H9 (cell line): ENCODE data around the gene ITGA8. TPM values are rescaled to one million over a fixed set of nuclear protein-coding genes. Genes with fewer than 3 reads are reported as not detected.

Source experiments
- DNase-seq: peaks from one replicate; pipeline ENCODE4 v3.0.0-alpha.2; 2017
- H2AFZ ChIP-seq: one replicate; pipeline ENCODE4 v1.6.1; 2013; ENCODE audit warnings: mild to moderate bottlenecking, low read length, control low read depth, moderate library complexity
- H2AK5ac ChIP-seq: 2 replicates; pipeline ENCODE4 v1.6.1; 2013; ENCODE audit warnings: low read length, control low read depth, mixed read lengths; ENCODE audit not compliant: insufficient read length
- H2BK120ac ChIP-seq: one replicate; pipeline ENCODE4 v1.6.1; 2013; ENCODE audit warnings: low read depth, mild to moderate bottlenecking, low read length, control low read depth, inconsistent platforms; ENCODE audit not compliant: poor library complexity, severe bottlenecking
- H2BK12ac ChIP-seq: 2 replicates; pipeline ENCODE4 v1.6.1; 2013; ENCODE audit warnings: low read length, control low read depth, mixed read lengths, low read depth; ENCODE audit not compliant: insufficient read length
- H2BK15ac ChIP-seq: 2 replicates; pipeline ENCODE4 v1.6.1; 2013; ENCODE audit warnings: low read depth, low read length, control low read depth
- H2BK20ac ChIP-seq: one replicate; pipeline ENCODE4 v1.6.1; 2013; ENCODE audit warnings: low read depth, mild to moderate bottlenecking, low read length, control low read depth, inconsistent platforms; ENCODE audit not compliant: poor library complexity, severe bottlenecking
- H2BK5ac ChIP-seq: 2 replicates; pipeline ENCODE4 v1.6.1; 2013; ENCODE audit warnings: low read length, control low read depth, mixed read lengths; ENCODE audit not compliant: insufficient read length
- H3K14ac ChIP-seq: 2 replicates; pipeline ENCODE4 v1.6.1; 2013; ENCODE audit warnings: low read length, control low read depth; ENCODE audit not compliant: insufficient read depth
- H3K18ac ChIP-seq: 2 replicates; pipeline ENCODE4 v1.6.1; 2013; ENCODE audit warnings: low read depth, mild to moderate bottlenecking, mixed read lengths, low read length, control low read depth; ENCODE audit not compliant: insufficient read length
- H3K23ac ChIP-seq: 2 replicates; pipeline ENCODE4 v1.6.1; 2013; ENCODE audit warnings: low read length, control low read depth, mixed read lengths, low read depth; ENCODE audit not compliant: insufficient read length
- H3K23me2 ChIP-seq: 2 replicates; pipeline ENCODE4 v1.6.1; 2013; ENCODE audit warnings: low read depth, mild to moderate bottlenecking, mixed read lengths, low read length, control low read depth; ENCODE audit not compliant: insufficient read length, poor library complexity, severe bottlenecking
- H3K27ac ChIP-seq: 2 replicates; pipeline ENCODE4 v1.5.1; 2013; ENCODE audit warnings: low read length, control low read depth, mixed read lengths, low read depth; ENCODE audit not compliant: insufficient read length
- H3K27me3 ChIP-seq: 2 replicates; pipeline ENCODE4 v1.6.1; 2013; ENCODE audit warnings: low read length, control low read depth, inconsistent platforms; ENCODE audit not compliant: insufficient read depth
- H3K4ac ChIP-seq: 2 replicates; pipeline ENCODE4 v1.6.1; 2013; ENCODE audit warnings: low read depth, mild to moderate bottlenecking, control low read depth, inconsistent platforms, low read length, moderate library complexity
- H3K4me1 ChIP-seq: 2 replicates; pipeline ENCODE4 v1.6.1; 2013; ENCODE audit warnings: low read length, control low read depth, inconsistent platforms; ENCODE audit not compliant: insufficient read depth
- H3K4me2 ChIP-seq: 2 replicates; pipeline ENCODE4 v1.6.1; 2013; ENCODE audit warnings: low read length, control low read depth, mixed read lengths; ENCODE audit not compliant: insufficient read length, insufficient read depth
- H3K56ac ChIP-seq: 2 replicates; pipeline ENCODE4 v1.6.1; 2013; ENCODE audit warnings: low read depth, mild to moderate bottlenecking, mixed read lengths, low read length, control low read depth; ENCODE audit not compliant: insufficient read length
- H3K79me1 ChIP-seq: 2 replicates; pipeline ENCODE4 v1.6.1; 2013; ENCODE audit warnings: low read depth, mild to moderate bottlenecking, moderate library complexity, low read length, control low read depth, inconsistent platforms; ENCODE audit not compliant: insufficient read depth, poor library complexity, severe bottlenecking
- H3K79me2 ChIP-seq: 2 replicates; pipeline ENCODE4 v1.6.1; 2013; ENCODE audit warnings: low read length, control low read depth, inconsistent platforms; ENCODE audit not compliant: insufficient read depth
- H3K9ac ChIP-seq: 2 replicates; pipeline ENCODE4 v1.6.1; 2013; ENCODE audit warnings: low read length, control low read depth, mixed read lengths; ENCODE audit not compliant: insufficient read length; ENCODE audit errors: extremely low read depth
- H3K9me3 ChIP-seq: one replicate; pipeline ENCODE4 v1.6.1; 2013; ENCODE audit warnings: low read depth, low read length, inconsistent platforms; ENCODE audit not compliant: control insufficient read depth
- H3T11ph ChIP-seq: one replicate; pipeline ENCODE4 v1.6.1; 2013; ENCODE audit warnings: mild to moderate bottlenecking, low read length, control low read depth, inconsistent platforms
- H4K20me1 ChIP-seq: one replicate; pipeline ENCODE4 v1.6.1; 2013; ENCODE audit not compliant: control insufficient read depth, insufficient read length, insufficient read depth
- H4K5ac ChIP-seq: 2 replicates; pipeline ENCODE4 v1.6.1; 2013; ENCODE audit warnings: low read depth, mild to moderate bottlenecking, mixed read lengths, low read length, control low read depth; ENCODE audit not compliant: insufficient read length
- H4K8ac ChIP-seq: replicated peaks from 2 replicates; pipeline ENCODE4 v1.6.1; 2013; ENCODE audit warnings: low read length, control low read depth, mixed read lengths, low read depth; ENCODE audit not compliant: insufficient read length
- H4K91ac ChIP-seq: 2 replicates; pipeline ENCODE4 v1.6.1; 2013; ENCODE audit warnings: low read depth, mild to moderate bottlenecking, moderate library complexity, mixed read lengths, low read length, control low read depth; ENCODE audit not compliant: insufficient read length
- H3K27ac Mint-ChIP-seq, 3 experiments: 2 replicates in 2 of 3; 3 replicates in 1 of 3; pipeline ENCODE4 v1.8.0; 2020 to 2021; ENCODE audit warnings: mixed read lengths in 3 of 3, mild to moderate bottlenecking in 1 of 3, moderate library complexity in 1 of 3
- H3K27me3 Mint-ChIP-seq: 2 replicates; pipeline ENCODE4 v1.8.0; 2021; ENCODE audit warnings: low read depth, mild to moderate bottlenecking, moderate library complexity, mixed read lengths
- H3K36me3 Mint-ChIP-seq, 3 experiments: 2 replicates in 2 of 3; 3 replicates in 1 of 3; pipeline ENCODE4 v1.8.0; 2020 to 2021; ENCODE audit warnings: low read depth in 3 of 3, mixed read lengths in 3 of 3; ENCODE audit not compliant: insufficient read depth in 1 of 3
- H3K4me1 Mint-ChIP-seq, 2 experiments: 2 replicates each; pipeline ENCODE4 v1.8.0; 2020; ENCODE audit warnings: mixed read lengths in 2 of 2
- H3K4me3 Mint-ChIP-seq, 2 experiments: 2 replicates in 1 of 2; 3 replicates in 1 of 2; pipeline ENCODE4 v1.8.0; 2020 to 2021; ENCODE audit warnings: mild to moderate bottlenecking in 2 of 2, mixed read lengths in 2 of 2, moderate library complexity in 1 of 2
- H3K9me3 Mint-ChIP-seq, 2 experiments: 2 replicates in 1 of 2; 3 replicates in 1 of 2; pipeline ENCODE4 v1.8.0; 2020; ENCODE audit warnings: mild to moderate bottlenecking in 2 of 2, mixed read lengths in 2 of 2, moderate library complexity in 1 of 2
- CTCF ChIP-seq: fragments of 200-600 bp; sonication (generic); conservative IDR thresholded peaks from 3 replicates; pipeline ENCODE4 v1.8.0; 2021; ENCODE audit warnings: antibody characterized with exemption, mild to moderate bottlenecking
- WGBS: extraction: QIAGEN DNeasy Blood & Tissue Kit; methylation state at CpG from one replicate; pipeline ENCODE4 v1.1.7; 2013; ENCODE audit warnings: missing lambda C conversion rate, low lambda C conversion rate, mixed read lengths; ENCODE audit not compliant: insufficient read length; ENCODE audit errors: extremely low coverage; 5-methylcytosine and 5-hydroxymethylcytosine counted together
- total RNA-seq: library from RNA; stranded (reverse); gene quantifications from 2 replicates; pipeline ENCODE4 v1.2.1, GENCODE V29; 2021

ITGA8 gene
- total RNA-seq, 1 experiment from 2014 or later, result not detected

GRCh38 chr10:15625261-15625660 is 94.5 kb downstream of the ITGA8 start:
- Histone ChIP-seq H3K9me3 (no peaks in the 10 kb centered on the region), H3K18ac (no peak overlapping the region)
- no CpG with 5 or more reads among the region's 5 CpGs for WGBS

More at GRCh38 chr10:15625261-15625660, 94.5 kb downstream of the ITGA8 start:
- Histone ChIP-seq H2BK5ac (no peak overlapping the region), H2BK12ac (no peak overlapping the region), H3K27ac (no peak overlapping the region), H2BK20ac (no peak overlapping the region), H2AK5ac (no peak overlapping the region), H3K4me2 (no peak overlapping the region), H3K79me1 (no peaks in the 10 kb centered on the region), H3K27me3 (no peaks in the 10 kb centered on the region), H2AFZ (no peak overlapping the region), H3T11ph (no peak overlapping the region), H3K23ac (no peak overlapping the region), H3K14ac (no peak overlapping the region), H4K5ac (no peak overlapping the region), H4K8ac (no peak overlapping the region), H3K79me2 (no peaks in the 10 kb centered on the region), H4K91ac (no peak overlapping the region), H2BK120ac (no peak overlapping the region), H3K4ac (no peak overlapping the region), H4K20me1 (no peaks in the 10 kb centered on the region), H3K56ac (no peak overlapping the region), H2BK15ac (no peak overlapping the region), H3K23me2 (no peaks in the 10 kb centered on the region), H3K9ac (no peak overlapping the region), H3K4me1 (no peaks in the 10 kb centered on the region)
- Mint-ChIP-seq H3K4me3 (no peak overlapping the region), H3K27ac (no peak overlapping the region), H3K36me3 (no peaks in the 10 kb centered on the region), H3K4me1 (no peaks in the 10 kb centered on the region), H3K9me3 (peaks cover 2% of the 10 kb centered on the region in 2 experiments; a peak in 2 of 5 replicates), H3K27me3 (peaks cover 2% of the 10 kb centered on the region; the same call in 1 of the 2 replicates)
- DNase-seq, result no peak
- no peak for TF ChIP-seq CTCF
